Astrocyte (in vitro differentiated cells and primary cell): Measurements from ENCODE around the gene PLEKHA5.

ENCODE experiments used
- CTCF ChIP-seq: IDR thresholded peaks from 2 replicates; pipeline ENCODE4 v1.5.1; 2011; ENCODE audit warnings: low read depth, mild to moderate bottlenecking, inconsistent platforms, low read length, moderate library complexity; ENCODE audit not compliant: insufficient read depth
- EZH2 ChIP-seq: IDR thresholded peaks from 2 replicates; pipeline ENCODE4 v1.6.1; 2012; ENCODE audit warnings: mild to moderate bottlenecking, low read length, inconsistent platforms; ENCODE audit not compliant: insufficient read depth

GRCh38 chr12:19189522-19189921, 60.0 kb downstream of the PLEKHA5 start:
- TF ChIP-seq EZH2 (no peak), CTCF (no peak)
